IMR-90 (cell line): ENCODE results near the gene CLEC17A.
"Not testable (repeated sequence)": the region's sequence is repeated elsewhere in the genome, so short reads cannot be mapped to it uniquely, and the experiment has no call there.

Source experiments
- POLR2A ChIP-seq: IDR thresholded peaks from 2 replicates; pipeline ENCODE4 v1.6.1; 2012; ENCODE audit warnings: mild to moderate bottlenecking, low read depth, low read length
- TF ChIP-seq, protein P1 (sequence below): conservative IDR thresholded peaks from 2 replicates; pipeline ENCODE4 v1.5.1; 2012; ENCODE audit warnings: mild to moderate bottlenecking, low read depth, low read length, improper control_type of control experiment

DNA sequence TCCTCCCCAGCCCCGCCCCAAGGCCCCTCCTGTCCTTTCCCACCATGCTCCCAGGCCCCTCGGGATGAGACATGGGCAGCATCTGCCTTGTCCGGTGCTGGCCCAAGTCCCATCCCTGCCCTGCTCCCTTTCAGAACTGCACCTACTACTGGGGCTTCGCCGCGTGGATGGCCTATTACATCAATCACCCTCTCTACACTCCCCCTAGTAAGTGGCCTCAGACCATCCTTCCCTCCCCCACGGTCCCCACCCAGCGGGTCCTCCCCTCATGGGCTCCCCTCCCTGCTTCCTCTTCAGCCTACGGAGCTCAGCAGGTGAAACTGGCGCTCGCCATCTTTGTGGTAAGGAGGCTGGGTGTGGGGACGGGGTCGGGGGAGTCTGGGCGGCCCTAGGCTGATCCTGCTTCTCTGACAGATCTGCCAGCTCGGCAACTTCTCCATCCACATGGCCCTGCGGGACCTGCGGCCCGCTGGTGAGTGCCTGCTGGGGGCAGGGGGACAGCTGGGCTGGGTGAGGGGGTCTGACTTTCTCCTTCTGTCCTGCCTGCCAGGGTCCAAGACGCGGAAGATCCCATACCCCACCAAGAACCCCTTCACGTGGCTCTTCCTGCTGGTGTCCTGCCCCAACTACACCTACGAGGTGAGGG lies 18.1 kb upstream of the CLEC17A start:
- TF ChIP-seq, protein P1, sequence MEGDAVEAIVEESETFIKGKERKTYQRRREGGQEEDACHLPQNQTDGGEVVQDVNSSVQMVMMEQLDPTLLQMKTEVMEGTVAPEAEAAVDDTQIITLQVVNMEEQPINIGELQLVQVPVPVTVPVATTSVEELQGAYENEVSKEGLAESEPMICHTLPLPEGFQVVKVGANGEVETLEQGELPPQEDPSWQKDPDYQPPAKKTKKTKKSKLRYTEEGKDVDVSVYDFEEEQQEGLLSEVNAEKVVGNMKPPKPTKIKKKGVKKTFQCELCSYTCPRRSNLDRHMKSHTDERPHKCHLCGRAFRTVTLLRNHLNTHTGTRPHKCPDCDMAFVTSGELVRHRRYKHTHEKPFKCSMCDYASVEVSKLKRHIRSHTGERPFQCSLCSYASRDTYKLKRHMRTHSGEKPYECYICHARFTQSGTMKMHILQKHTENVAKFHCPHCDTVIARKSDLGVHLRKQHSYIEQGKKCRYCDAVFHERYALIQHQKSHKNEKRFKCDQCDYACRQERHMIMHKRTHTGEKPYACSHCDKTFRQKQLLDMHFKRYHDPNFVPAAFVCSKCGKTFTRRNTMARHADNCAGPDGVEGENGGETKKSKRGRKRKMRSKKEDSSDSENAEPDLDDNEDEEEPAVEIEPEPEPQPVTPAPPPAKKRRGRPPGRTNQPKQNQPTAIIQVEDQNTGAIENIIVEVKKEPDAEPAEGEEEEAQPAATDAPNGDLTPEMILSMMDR = not testable (repeated sequence)
- TF ChIP-seq POLR2A = not testable (repeated sequence)
